CD4-positive, CD25-positive, alpha-beta regulatory T cell (primary cell): ENCODE data around the gene VSIR. TPM values are rescaled to one million over a fixed set of nuclear protein-coding genes. Genes with fewer than 3 reads are reported as not detected.

ENCODE experiments used
- ATAC-seq, 2 donors: fragments of 150-1000 bp; cut with Tn5 transposase; one replicate each; pipeline ENCODE4 v1.10.0; 2021; ENCODE audit warnings: low read depth in 2 of 2, moderate number of reproducible peaks in 2 of 2, moderate library complexity in 1 of 2
- DNase-seq, 3 donors: peaks; one replicate each; pipeline versions ENCODE4 v3.0.0 to v3.0.0-alpha.2; 2012 to 2022; ENCODE audit warnings: mixed read lengths in 1 of 3
- H3K27ac ChIP-seq: one replicate; pipeline ENCODE4 v1.7.0; 2013; ENCODE audit warnings: mild to moderate bottlenecking, low read length; ENCODE audit not compliant: insufficient read depth, poor library complexity, severe bottlenecking
- H3K27me3 ChIP-seq: one replicate; pipeline ENCODE4 v1.7.0; 2013; ENCODE audit warnings: low read length; ENCODE audit not compliant: control insufficient read depth, insufficient read depth
- H3K36me3 ChIP-seq: one replicate; pipeline ENCODE4 v1.7.0; 2013; ENCODE audit warnings: mild to moderate bottlenecking, low read length, moderate library complexity; ENCODE audit not compliant: control insufficient read depth, insufficient read depth
- H3K4me1 ChIP-seq: 2 replicates; pipeline ENCODE4 v1.7.0; 2013; ENCODE audit warnings: mild to moderate bottlenecking, low read length; ENCODE audit not compliant: insufficient read depth, control insufficient read depth, poor library complexity, severe bottlenecking
- H3K4me3 ChIP-seq: one replicate; pipeline ENCODE4 v1.7.0; 2013; ENCODE audit warnings: low read depth, mild to moderate bottlenecking, low read length, moderate library complexity
- H3K9me3 ChIP-seq, 2 experiments: 1 replicate in 1 of 2; 2 replicates in 1 of 2; pipeline ENCODE4 v1.7.0; 2013; ENCODE audit warnings: low read length in 2 of 2, mild to moderate bottlenecking in 1 of 2, moderate library complexity in 1 of 2; ENCODE audit not compliant: control insufficient read depth in 2 of 2
- H3K27ac Mint-ChIP-seq, 3 donors: one replicate each; pipeline ENCODE4 v1.8.0; 2020 to 2022; ENCODE audit warnings: mild to moderate bottlenecking in 3 of 3, mixed read lengths in 3 of 3, moderate library complexity in 2 of 3
- H3K27me3 Mint-ChIP-seq: one replicate; pipeline ENCODE4 v1.8.0; 2022; ENCODE audit warnings: mild to moderate bottlenecking, mixed read lengths
- H3K36me3 Mint-ChIP-seq: one replicate; pipeline ENCODE4 v1.8.0; 2020; ENCODE audit warnings: mixed read lengths
- H3K4me1 Mint-ChIP-seq, 4 donors: one replicate each; pipeline ENCODE4 v1.8.0; 2020 to 2022; ENCODE audit warnings: mixed read lengths in 4 of 4, mild to moderate bottlenecking in 1 of 4
- H3K4me3 Mint-ChIP-seq, 4 donors: one replicate each; pipeline ENCODE4 v1.8.0; 2020 to 2022; ENCODE audit warnings: mild to moderate bottlenecking in 4 of 4, mixed read lengths in 4 of 4, moderate library complexity in 3 of 4
- H3K9me3 Mint-ChIP-seq, 7 donors: one replicate each; pipeline ENCODE4 v1.8.0; 2020 to 2022; ENCODE audit warnings: mixed read lengths in 7 of 7, mild to moderate bottlenecking in 3 of 7, moderate library complexity in 2 of 7
- polyA plus RNA-seq, 4 donors: library from polyadenylated mRNA; unstranded; fragments of 300-500 nt; fragmentation: Illumina TruSeq; gene quantifications; one replicate each; pipeline ENCODE4 v1.2.3, GENCODE V29; 2021
- total RNA-seq: library from RNA; stranded (reverse); gene quantifications from one replicate; pipeline ENCODE4 v1.2.3, GENCODE V29; 2022

The VSIR gene
- total and polyA plus RNA-seq, 5 donors from 2014 or later: 167 to 339 (median 258) TPM

DNA sequence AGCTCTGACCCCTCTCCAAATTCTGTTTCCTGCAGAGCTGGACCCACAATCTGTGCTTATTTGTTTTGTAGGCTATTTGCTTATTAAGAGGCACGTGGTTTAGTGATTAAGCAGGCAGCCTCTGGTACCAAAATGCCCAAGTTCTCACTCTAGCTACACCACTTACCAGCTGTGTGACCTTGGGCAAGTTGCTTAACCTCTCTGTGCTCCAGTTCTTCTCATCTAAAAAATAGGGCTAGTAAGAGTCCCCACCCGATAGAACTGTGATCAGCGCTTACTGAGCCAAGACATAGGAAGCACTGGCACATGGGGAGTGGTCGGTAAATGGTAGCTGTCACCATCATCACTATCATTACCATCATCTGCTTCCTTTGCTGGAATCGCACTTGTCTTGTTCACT is 74.6 kb downstream of the VSIR start:
- ATAC-seq: no peak
- Mint-ChIP-seq H3K36me3 (no peaks in the 10 kb centered on the region), H3K9me3 (no peaks in the 10 kb centered on the region), H3K27me3 (peaks cover 5% of the 10 kb centered on the region), H3K4me3 (peak overlapping the region in 2 of 4 donors; percentile 62 to 78), H3K27ac (peak overlapping the region in 1 of 3 donors; percentile 60), H3K4me1 (peaks cover 5 to 46% (median 27%) of the 10 kb centered on the region in 4 donors)
- Histone ChIP-seq H3K27me3 (no peaks in the 10 kb centered on the region), H3K36me3 (no peaks in the 10 kb centered on the region), H3K9me3 (no peaks in the 10 kb centered on the region), H3K4me3 (no peak overlapping the region), H3K27ac (no peak overlapping the region), H3K4me1 (peaks cover 33% of the 10 kb centered on the region)
- DNase-seq: no peak

DNA sequence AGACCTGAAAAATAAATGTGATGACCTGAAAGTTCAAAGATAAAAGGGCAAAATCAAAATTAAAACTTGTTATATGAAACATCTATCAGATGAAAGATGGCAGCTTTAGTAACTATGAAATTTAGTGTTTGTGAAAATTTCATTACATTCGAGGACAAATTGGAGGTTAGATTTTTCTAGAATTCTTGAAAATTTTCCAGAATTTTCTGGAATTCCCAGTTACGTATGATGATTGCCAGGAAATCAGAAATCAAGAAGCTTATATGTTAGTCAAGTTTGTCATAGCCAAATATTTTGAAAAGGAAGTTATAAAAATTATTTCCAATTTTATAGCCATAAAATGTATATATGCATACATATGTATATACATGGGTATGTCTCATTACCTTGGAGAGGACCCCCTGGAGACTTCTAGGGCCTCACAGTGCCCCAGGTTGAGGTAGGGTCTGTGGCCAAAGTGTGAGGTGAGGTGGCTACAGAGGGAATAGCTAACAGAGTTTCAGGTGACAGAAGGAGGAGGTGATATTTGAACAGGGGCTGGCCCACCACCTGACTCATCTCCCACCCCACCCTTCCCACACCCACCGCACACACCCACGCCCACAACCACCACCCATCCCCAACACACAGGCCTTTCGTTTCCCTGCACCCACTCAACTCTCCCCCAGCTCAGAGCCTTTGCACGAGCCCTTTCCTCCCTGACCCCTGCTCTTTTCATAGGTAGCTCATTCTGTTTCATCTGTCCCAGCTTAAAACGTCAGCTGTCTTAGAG is 75.2 kb downstream of the VSIR start:
- H3K36me3 Mint-ChIP-seq: no peaks in the 10 kb centered on the region
- Histone ChIP-seq H3K27ac (peak overlapping the region; percentile 6), H3K36me3 (no peaks in the 10 kb centered on the region), H3K27me3 (no peaks in the 10 kb centered on the region), H3K4me3 (no peak overlapping the region), H3K9me3 (no peaks in the 10 kb centered on the region), H3K4me1 (peaks cover 37% of the 10 kb centered on the region)
- peaks cover 5% of the 10 kb centered on the region for H3K27me3 Mint-ChIP-seq
- DNase-seq (peak in 1 of 3 donors; percentile 64), ATAC-seq (peak in 1 of 2 donors; percentile 22)
- H3K9me3 Mint-ChIP-seq: no peaks in the 10 kb centered on the region
- peaks cover 9 to 50% (median 29%) of the 10 kb centered on the region in 4 donors for H3K4me1 Mint-ChIP-seq
- H3K4me3 Mint-ChIP-seq: peak overlapping the region in 2 of 4 donors; percentile 62 to 78
- peak overlapping the region in 1 of 3 donors; percentile 60 for H3K27ac Mint-ChIP-seq

Other genes starting within 250 kb of the VSIR start
- gene C10orf105, start 53.7 kb downstream of the VSIR start, total RNA-seq: 0.52 TPM
- gene C10orf105, start 53.7 kb downstream of the VSIR start, polyA plus RNA-seq: under 1 TPM in 2 of 4 donors, not detected in 2; 0.05 to 0.20 TPM
- 186 TPM for gene PSAP, start 77.7 kb upstream of the VSIR start, total RNA-seq
- 100 to 1,000 TPM; 523 to 560 (median 532) TPM for gene PSAP, start 77.7 kb upstream of the VSIR start, polyA plus RNA-seq
- not detected for gene CHST3, start 190.9 kb upstream of the VSIR start, total RNA-seq
- gene CHST3, start 190.9 kb upstream of the VSIR start, polyA plus RNA-seq: not detected